HG03103 (cell line): ENCODE data around the gene GABARAP.

Experiments
- ATAC-seq: cut with Tn5 transposase; IDR thresholded peaks from one replicate; pipeline ENCODE4 v1.9.1; 2021; ENCODE audit warnings: low read depth; ENCODE audit not compliant: unreplicated experiment

Gene GABARAP

DNA sequence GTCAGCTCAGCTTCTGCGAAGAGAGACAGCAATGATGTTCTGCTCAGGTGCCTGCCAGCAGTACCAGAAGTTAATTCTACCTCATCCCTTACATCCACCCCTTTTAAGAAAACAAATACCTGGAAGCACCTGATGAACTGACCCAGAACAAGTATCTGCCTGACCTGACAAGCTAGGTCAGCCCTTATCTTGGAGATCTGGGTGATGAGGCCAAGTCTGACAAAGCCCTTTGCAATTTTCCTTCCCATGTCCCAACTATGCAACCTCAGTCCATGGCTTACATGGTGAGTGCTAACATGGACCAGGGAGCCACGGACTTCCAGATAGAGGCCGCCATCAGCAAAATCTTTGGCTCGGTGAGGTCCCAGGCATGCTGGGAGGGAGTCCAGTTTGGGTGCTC is 18.9 kb downstream of the GABARAP start:
- no peak for ATAC-seq

- ATAC-seq, result no peak
These were observed 19.3 kb downstream of the GABARAP start for GRCh38 chr17:7222972-7223292.

DNA sequence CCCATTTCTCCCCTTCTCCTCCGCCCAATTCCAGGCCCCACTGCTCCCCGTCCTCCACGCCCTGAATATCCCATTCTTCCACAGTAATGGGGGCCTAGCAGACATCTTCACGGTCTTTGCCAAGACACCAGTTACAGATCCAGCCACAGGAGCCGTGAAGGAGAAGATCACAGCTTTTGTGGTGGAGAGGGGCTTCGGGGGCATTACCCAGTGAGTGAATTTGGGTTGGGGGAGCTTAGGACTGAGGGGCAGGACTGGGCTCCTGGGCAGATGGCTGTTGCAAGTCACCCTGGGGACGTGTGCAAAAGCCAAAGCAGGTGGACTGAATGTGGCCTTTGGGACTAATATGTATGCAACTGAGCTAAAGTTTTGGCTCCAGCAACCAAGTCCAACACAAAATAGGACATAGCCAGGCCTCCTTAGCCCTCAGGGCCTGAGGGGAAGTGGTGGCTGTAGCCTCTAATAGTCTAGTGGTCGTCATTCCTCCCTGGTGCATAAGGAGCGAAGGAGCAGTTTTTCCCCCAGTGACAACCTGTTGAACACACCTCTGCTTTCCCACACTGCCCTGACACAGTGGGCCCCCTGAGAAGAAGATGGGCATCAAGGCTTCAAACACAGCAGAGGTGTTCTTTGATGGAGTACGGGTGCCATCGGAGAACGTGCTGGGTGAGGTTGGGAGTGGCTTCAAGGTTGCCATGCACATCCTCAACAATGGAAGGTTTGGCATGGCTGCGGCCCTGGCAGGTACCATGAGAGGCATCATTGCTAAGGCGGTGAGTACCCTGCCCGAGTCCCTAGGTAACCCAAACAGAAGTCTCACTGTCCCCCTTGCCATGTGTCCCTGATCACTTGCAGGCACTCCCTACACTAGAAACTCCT is 19.9 kb downstream of the GABARAP start:
- ATAC-seq, result no peak

DNA sequence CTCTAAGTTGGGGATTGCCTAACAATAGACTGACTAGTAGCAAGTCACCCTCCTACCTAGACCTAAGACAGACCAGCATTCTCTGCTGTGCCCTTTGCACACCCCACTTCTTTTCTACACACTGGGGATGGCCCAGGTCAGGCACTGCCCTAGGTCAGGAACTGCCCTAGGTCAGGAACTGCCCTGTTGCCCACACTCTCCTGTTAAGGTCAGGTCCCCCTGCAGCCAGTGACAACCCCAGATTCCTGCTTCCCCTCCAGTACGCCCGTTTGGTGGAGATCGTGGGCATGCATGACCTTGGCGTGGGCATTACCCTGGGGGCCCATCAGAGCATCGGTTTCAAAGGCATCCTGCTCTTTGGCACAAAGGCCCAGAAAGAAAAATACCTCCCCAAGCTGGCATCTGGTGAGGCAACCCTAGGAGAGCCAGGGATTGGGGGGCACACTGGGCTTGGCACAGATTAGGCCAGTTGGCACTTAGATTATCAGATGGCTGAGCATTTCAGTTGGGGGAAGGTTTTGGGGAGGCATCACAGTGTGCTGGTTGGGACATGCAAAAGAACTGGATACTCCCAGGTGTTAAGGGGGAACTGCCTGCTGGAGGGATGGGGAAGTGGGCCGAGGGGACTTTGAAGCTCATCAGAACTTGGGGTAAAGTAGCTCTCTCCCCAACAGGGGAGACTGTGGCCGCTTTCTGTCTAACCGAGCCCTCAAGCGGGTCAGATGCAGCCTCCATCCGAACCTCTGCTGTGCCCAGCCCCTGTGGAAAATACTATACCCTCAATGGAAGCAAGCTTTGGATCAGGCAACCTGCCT is 20.8 kb downstream of the GABARAP start:
- ATAC-seq, result no peak

DNA sequence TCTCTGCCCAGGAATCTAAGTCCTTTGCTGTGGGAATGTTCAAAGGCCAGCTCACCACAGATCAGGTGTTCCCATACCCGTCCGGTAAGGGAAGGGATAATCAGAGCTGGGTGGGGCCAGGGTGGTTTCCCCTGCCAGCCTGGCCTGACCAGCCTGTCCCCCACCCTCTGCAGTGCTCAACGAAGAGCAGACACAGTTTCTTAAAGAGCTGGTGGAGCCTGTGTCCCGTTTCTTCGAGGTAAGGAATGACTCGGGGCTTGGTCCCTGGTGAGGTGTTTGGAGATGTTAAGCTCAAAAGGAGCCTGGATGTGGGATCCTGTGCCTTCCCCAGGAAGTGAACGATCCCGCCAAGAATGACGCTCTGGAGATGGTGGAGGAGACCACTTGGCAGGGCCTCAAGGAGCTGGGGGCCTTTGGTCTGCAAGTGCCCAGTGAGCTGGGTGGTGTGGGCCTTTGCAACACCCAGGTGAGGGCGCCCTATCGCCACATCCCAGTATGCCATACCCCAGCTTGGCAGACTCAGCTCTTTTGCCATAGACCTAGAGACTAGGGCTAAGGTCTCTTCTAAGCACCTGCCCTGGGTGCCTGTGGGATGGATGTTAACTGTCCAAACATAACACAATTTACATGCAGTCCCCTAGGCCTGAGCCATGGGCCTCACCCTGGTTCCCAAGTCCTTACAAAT is 21.5 kb downstream of the GABARAP start:
- no peak for ATAC-seq

DNA sequence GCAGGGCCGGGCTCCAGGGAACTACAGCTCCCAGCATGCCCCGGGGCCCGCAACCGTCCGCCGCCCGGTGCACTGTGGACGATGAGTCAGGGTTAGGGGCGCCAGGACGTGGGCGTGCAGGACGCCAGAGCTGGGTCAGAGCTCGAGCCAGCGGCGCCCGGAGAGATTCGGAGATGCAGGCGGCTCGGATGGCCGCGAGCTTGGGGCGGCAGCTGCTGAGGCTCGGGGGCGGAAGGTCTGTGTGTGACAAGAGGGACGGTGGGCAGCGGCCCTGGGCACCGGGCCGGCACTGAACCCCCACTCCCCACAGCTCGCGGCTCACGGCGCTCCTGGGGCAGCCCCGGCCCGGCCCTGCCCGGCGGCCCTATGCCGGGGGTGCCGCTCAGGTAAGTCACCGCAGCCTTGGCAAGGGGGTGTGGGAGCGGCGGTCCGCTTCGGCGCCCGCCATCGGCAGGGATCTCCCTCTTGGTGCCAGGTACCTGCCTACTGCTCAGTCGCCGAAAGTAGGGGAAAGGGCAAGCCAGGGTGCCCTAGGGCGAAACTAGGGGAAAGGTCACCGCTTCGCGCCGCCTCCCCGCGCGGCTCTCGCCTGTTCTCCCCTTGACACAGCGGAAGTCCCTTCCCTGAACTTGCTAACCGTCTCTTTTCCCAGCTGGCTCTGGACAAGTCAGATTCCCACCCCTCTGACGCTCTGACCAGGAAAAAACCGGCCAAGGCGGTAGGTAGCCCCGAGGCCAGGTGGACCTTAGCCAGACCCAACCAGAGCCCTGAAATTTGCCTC is 22.2 kb downstream of the GABARAP start, which contains the start of the genes ACADVL and DLG4:
TSS of gene ACADVL (plus strand) at position 127 of the 781 bp plus-strand sequence. CDS start at position 174, 47 bp downstream.
TSS of gene DLG4 (minus strand) at position 25 of the 781 bp plus-strand sequence.
- peak; percentile 71 for ATAC-seq

DNA sequence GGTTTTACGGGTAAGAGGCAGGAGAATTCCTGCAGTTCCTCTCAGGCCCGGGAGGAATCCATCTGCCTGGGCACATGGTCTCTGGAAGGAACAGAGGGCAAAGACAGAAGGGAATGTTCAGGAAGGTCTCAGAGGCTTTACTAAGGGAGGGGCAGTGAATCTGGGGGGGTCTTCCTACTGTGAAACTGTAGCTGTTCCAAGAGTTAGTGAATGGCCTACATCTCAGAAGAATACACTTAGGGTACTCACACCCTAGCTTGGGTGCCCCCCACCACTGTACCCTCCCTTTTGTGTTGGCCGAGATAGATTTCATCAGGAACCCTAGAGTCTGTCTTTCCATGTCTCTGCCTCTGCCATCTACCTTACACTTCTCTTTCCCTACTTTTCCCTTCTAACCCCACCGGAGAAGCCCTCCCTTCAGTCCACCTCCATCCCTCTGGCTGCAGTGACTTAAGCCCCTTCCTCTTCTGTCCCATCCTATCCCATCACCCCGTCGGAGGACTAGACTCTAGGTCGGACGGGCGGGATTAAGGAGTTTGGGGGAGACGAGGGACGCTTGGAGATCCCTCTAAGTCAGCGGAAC is 22.9 kb downstream of the GABARAP start:
- no peak for ATAC-seq

- ATAC-seq, result no peak
These were observed 23.5 kb downstream of the GABARAP start for GRCh38 chr17:7218758-7219157.

DNA sequence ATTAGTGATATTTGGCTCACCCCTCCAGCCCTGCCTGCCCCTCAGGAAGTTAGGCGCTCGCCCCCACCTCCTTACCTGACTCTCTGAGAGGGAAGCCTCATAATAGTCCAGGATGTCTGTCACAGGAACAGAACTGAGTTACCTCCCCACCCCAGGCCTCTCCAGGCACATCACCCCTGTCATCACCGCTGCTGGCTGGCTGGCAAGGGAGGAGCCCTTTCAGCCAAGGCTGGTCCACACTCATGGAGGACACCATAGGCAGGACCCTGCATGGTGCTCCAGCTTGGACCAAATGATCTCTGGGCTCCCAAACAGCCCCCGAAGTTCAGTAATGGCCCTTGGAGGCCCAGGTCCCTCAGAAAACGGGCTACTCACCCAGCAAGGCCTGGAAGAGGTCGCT is 24.1 kb downstream of the GABARAP start:
- no peak for ATAC-seq

- no peak for ATAC-seq
These were observed 24.9 kb downstream of the GABARAP start for GRCh38 chr17:7217113-7217987.

- ATAC-seq, result no peak
These were observed 25.8 kb downstream of the GABARAP start for GRCh38 chr17:7216242-7217112.

- ATAC-seq, result no peak
These were observed 26.5 kb downstream of the GABARAP start for GRCh38 chr17:7215652-7216180.

DNA sequence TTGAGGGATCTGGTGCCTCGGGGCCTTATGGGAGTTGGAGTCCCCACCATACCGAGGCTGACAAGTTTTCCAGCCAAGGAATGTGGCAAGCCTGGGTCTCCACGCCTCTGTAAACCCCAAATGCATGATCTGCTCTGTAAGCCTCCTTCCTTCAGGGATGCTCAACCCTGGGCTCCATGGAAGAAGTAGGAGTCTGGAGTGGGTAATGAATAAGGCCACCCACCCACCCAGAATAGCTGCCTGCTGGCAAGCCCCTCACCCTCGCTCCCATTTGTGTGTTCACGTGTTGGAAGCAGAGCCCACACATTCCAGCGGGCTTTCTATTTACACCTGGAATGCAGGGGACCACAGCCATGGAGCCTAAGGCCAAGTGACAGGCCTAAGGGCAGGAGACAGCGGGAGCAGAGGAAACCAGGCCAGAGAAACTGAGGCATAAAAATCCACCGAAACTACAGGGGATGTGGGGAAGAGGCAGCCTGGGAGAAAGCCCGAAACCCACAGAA is 27.1 kb downstream of the GABARAP start:
- no peak for ATAC-seq

GRCh38 chr17:7214300-7215135 is 27.7 kb downstream of the GABARAP start:
- ATAC-seq, result peak; percentile 81

- ATAC-seq, result peak; percentile 6
These were observed 28.4 kb downstream of the GABARAP start for GRCh38 chr17:7213895-7214299.

GRCh38 chr17:7211491-7212273 is 30.6 kb downstream of the GABARAP start:
- ATAC-seq, result no peak
